HG03175 (cell line): ENCODE measurements around the gene MAML1.

Experiments
- ATAC-seq: cut with Tn5 transposase; IDR thresholded peaks from one replicate; pipeline ENCODE4 v1.9.1; 2021; ENCODE audit warnings: mild to moderate bottlenecking, moderate library complexity; ENCODE audit not compliant: unreplicated experiment

The MAML1 gene

DNA sequence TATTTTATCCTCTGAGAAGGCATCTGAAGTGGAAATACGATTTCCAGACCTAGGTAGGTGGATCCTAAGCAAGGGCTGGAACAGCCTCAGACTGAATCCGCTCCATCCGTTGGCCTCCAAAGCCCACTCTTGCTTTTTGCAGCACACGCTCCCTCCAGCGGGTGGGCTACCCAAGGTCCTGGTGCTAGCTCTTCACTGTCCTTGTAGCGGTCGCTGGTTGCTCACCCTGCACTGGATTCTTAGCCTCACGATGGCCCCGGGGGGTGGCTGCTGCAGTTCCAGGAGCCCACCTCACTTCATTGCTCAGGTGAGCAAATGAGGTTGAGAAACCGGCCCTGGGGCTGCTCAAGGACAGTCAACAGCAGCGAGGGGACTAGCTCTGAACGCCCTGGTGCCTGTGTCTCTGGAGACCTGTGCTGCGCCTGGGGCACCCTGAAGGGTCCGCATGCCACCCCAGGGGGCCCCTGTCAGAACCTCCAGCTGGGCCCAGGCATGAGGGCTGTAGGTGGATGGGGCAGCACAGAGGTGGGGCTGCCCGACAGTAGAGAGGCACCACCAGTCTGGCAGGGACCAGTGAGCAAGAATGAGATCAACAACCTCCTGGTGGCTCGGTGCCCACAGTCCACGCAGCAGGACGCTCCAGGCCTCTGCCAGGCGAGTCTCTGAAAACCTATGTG lies 69.7 kb downstream of the MAML1 start:
- ATAC-seq, result no peak

DNA sequence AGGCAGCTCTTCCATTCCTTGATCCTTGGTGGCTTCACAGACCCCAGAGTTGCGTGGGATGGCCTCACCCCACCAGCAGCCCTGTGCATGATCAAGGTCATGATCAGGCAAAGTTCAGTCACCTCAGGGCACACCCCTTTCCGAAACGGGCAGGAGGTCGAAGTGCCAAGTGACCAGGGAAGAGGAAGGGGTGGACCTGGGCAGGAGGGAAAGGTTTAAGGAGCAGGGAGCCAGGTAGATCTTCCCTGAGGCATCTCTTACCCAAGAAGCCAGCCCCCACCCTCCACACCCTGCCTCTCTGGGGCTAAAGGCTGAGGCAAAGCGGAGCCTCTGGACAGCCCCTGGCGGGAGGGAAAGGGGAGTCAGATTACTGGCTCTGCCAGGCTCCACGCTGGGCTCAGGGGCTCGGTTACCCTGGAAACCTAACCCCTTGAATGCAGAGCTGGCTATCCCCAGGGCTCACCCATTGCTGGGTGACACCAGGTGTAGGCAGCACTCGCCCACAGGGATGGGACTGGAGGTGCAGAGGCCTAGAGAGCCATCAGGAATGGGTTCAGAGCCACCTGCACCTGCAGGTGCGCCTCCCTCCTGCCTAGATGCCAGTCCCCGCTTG lies 70.4 kb downstream of the MAML1 start:
- no peak for ATAC-seq

DNA sequence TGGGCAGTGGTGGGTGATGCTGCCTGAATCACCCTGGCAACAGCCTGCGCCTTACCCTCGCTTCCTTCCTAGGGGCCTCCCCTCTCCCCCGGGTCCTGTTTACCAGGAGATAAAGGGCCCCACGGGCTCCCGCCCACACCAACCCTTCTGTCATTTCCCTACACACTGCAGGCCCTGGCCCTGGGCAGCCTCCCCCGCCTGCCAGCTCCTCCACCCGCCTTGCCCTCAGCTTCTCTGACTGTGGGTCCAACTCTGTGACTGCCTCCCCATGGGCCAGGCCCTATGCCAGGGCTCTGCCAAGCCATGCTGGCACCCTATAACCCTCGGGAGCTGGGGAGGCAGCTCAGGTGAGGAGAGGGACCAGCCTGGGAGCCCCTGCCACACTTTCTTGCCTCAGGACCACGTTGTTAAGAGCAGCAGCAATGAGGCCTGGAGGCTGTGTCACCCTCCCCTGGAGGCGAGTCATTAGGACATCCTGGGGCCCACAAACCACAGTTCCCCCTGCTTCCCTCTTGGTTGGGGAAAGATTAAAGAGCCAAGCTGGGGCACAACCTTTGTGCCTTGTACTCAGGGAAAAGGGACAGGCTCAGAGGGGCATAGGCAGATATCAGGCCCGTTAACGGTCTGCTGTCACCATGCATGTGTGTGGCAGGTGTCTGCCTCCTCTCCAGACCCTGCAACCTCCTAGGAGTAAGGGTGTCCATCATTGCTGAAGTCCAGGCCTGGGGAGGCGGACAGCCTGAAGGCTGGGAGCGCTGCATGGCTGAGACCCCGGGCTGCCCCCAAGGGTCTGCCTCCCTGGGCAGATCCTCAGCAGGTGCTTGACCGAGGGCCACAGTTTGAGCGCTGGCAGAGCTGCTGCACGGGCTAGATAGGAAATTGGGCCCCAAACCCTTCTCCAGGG lies 71.3 kb downstream of the MAML1 start:
- ATAC-seq, result no peak

DNA sequence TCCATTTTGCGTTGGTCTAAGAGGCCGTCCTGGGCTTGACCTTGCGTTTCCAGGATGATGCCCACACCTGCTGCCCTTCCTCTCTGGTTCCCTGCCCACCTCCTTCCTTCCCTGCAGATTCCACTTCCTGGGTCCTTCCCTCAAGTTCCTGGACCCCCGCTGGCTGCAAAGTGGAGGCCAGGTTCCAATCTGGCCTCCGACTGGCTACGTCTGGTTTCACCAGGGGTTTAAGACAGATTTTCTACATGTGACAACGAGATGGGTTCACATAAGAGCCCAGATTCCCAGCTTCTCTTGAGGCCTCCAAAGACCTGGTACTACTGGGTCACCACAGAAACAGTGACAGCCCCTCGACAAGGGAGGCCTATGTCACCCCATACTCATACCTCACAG lies 71.9 kb downstream of the MAML1 start:
- ATAC-seq, result no peak

DNA sequence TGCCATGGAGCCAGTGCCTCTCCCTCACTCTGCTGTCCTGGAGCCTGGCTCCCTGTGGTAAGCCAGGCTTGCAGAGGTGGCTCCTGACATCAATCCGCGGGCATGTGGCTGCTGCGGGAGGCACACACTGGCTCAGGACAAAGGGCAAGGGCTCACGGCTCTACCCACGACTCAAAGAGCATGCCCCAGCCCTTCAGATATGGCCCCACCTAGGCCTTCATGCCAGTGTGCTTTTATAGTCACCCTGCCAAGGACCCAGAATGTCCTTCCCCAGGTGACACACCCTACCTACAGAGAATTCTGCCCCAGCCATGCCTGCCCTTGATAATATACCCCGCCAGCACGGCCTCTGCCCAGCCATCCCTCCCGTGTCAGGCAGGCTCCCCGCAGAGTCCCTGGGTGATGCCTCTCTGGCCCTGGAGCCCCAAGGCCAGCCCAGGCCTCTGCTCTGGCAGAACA lies 72.5 kb downstream of the MAML1 start:
- ATAC-seq, result no peak

DNA sequence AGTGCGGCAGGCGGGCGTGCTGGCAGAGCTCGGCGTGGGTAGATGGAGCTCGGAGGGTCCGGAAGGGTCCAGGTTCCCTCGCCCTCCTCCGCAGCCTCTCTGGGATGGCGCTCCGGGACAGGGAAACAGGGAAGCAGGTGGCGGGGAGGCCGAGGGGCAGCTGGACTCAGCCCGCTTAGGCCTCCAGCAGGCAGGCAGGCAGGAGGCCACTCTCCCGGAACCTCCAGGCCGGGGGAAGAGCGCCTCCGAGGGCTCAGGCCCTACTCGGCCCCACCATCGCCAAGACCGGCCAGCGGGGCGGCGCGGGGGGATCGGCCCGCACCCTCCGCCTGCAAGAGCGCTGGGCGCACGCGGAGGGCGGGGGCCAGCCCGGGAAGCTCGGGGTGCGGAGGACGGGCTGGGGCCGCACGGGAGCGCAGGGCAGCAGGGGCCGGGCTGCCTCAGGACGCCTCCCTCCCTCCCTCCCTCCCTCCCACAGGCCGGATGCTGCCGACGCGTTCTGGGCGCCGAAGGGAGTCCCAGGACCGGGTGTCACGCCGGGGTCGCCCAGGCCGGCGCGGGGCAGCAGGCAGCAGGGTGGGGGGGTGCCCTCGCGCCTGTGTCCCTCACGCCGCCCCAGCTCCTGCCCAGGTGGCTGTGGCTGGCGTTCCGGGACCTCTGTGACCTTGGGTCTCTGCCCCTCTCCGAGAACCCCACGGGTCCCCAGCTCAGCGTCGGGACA lies 73.1 kb downstream of the MAML1 start:
- ATAC-seq, result peak; percentile 31

DNA sequence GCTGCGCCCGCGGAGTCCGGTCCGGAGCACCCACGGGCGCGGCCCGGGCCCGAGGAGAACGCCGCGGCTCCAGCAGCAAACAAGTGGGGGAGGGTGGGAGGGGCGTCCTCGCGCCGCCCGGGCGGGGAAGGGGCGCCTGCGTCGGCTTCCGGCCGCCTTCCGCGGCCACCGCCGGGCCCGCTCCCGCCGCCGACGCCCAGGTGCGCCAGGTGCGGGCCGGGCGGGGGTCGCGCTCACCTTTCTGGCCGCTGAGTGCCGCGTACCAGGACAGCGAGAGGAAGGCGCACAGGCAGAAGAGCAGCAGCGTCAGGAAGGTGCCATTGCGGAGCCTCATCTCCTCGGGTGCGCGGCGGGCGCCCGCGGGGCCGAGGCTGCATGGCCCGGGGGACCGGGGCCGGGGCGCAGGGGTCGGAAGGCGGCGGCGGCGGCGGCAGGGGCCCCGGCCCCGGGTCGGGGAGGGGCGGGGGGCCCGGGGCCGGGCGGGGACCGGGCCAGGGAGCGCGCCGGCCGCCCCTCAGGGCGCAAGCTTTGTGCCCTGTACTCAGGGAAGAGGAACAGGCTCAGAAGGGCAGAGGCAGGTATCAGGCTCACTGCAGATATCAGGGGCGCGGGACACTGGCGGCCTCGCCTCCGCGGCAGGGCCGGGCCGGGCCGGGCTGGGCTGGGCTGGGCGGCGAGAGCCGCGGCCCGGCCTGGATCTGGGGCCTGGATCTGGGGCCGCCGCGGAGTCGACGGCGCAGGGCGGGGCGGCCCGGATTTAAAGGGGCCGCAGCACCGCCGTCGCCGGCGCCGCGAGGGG lies 73.8 kb downstream of the MAML1 start, which contains the start of gene MGAT4B:
Gene MGAT4B (minus strand): TSS at position 617 of the 799 bp plus-strand sequence. CDS start 283 bp downstream, at position 334.
- peak; percentile 72 for ATAC-seq

DNA sequence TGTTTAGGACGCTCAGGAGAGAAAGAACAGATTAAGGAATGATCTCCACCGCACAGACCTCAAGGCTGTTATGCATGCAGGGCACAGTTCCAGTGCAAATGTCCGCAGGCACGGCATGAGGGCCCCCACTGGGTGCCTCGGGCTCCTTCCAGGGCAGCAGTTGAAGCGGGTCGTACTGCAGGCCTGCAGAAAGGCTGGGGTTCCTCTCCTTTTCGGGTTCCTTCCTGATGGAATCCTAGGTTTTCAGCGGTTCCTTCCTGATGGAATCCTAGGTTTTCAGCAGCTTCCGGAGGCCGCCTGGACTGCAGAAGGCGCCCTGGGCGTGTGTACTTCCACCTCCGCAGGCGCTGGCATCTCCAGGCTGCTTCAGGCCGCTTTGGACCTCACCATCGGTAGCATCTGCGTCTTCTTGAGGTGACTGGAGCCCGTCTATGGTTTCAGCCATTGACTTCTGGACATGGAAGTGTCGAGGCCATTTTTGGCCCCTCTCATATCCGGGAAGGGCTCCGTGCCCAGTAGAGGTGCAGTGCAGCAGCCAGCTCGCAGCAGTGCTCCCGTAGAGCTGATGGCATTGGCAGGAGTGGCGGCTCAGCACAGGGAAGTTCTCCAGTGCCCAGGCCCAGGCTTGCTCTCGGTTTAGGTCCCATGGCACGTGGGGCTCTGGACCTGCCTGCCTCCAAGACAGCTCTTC lies 79.7 kb downstream of the MAML1 start:
- ATAC-seq, result no peak

DNA sequence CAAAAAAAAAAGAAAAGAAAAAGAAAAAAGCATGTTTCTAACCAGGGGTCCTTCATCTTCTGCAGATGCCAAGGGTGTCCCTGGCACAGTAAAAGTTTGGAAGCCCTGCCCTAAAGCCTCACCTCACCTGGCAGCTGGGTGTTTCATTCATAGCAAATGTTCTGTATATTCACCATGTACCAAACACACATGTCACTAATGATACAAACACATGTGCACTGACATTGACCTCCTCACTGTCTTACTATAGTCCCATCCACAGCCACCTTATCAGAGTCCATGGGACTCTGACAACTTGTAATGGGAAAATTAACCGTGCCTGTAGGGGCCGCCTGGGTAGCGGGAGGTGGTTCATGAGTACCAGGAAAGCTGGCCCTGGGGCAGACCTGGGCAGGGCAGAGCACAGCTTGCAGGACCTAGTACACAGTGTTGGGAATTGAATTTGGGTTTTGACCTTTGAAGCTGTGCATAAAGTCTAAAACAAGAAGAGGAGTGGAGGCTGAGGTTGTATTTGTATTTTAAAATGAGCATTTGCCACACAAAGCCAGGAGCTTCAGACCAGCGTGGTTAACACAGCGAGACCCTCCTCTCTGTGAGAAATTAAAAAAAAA lies 80.5 kb downstream of the MAML1 start:
- ATAC-seq, result no peak

DNA sequence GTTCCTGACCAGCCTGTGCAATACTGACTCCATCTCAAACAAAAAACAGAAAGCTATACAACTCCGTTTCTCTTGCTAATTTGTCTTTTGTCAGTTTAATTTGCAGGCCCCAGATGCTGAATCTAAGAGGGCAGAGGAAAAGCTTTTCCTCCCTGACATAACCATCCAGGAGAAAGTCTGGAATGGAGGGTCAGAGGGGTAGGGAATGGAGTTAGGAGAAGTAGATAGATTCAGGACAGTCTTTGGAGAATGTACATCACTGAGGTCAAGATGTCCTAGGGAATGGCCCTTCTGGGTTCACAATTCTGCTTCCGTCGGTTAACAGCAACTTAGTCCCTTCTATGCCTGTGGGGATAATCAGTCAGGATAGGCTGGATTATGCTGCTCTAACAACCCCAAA lies 81.5 kb downstream of the MAML1 start:
- ATAC-seq, result no peak

DNA sequence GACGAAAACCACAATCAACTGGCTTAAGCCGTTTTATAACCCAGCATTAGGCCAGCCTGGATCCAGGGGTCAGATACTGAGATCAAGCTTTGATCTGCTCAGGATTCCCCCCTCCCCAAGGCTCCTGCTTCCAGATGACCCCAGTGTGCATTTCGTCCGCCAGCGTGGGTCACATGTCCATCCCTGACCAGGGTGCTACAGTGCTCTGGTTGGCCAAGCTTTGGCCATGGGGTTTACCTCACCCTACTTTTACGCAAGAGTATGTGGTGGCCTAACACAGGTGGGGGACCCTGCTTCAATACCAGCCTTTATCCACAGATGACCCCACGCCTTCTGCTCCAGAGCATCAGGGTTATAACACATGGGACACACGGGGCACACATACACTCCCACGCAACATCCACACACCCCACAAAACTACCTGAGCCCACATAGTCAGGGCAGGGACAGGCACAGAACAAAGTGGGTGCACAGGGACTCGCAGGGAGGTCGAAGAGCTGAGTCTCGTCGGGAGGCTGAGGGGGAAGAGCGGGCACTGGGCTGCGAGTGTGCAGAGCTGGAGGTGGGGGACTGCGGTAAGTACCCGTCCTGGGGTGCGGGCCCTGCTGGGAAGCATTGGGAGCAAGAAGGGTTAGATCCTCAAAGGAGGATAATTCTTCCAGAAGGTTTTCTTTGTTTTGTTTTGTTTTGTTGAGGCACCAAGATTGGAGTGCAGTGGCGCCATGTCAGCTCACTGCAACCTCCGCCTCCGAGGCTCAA lies 83.0 kb downstream of the MAML1 start:
- no peak for ATAC-seq

DNA sequence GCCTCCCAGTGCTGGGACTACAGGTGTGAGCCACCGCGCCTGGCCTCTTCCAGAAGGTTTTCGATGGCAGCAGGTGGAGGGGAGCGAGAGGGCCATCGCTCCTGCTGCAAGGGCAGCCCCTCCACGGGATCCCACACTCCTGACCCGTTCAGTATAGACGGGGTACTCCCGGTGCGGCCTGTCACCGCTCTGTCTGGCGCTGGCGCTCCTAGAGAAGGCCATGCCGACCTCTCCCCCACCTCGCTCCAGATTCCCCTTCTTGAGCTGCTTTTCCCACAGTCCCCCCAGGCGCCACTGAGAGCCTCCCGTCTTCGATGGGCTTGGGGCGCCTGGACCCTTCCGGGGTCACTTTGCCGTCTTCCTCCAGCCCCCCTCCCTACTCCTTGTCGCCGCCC lies 83.8 kb downstream of the MAML1 start:
- ATAC-seq, result no peak

DNA sequence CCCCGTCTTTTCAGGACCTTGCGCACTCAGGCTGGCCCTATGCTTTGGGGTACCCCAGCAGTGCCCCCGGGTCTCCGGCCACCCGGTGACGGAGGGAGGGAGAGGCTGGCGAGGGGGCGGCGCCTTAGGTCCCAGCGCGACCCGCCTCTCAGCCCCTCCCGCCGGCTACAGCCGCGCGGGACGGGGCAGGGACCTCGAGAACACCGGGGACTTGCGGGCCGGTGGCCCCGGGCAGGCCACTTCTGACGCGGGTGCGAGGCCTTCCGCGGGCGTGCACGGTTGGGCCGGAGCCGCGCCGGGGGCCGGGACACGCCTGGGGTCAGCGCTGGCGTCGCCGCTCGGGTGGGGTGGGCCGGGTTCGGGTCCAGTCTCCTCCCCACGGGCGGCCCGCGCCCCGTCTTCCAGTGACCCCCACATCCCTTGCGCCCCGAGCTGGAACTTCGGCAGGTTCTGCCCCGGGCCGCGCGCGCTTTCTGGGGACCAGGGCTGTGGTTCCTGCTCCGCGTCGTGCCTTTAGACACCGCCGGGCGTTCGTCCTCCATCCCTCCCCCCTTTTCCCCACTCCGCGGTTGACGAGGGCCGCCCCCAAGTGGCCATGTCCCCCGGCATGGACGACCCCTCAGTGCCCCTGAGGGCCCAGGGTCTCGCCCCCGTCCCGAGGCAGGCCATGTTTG lies 84.3 kb downstream of the MAML1 start:
- ATAC-seq, result no peak

DNA sequence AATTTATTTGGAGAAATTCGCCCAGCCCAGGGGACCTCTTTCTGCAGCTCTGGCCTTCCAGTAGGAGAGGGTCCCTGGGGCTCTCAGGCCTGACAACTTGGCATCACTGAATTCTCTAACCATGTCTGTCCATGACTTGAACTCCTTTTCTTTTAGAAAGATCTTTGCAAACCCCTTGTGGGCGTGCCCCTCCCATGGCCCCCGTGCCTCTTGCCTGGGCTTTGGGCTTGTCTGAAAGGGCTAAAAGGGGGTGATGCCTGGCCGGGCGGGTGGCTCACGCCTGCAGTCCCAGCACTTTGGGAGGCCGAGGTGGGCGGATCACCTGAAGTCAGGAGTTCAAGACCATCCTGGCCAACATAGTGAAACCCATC lies 84.8 kb downstream of the MAML1 start:
- no peak for ATAC-seq

DNA sequence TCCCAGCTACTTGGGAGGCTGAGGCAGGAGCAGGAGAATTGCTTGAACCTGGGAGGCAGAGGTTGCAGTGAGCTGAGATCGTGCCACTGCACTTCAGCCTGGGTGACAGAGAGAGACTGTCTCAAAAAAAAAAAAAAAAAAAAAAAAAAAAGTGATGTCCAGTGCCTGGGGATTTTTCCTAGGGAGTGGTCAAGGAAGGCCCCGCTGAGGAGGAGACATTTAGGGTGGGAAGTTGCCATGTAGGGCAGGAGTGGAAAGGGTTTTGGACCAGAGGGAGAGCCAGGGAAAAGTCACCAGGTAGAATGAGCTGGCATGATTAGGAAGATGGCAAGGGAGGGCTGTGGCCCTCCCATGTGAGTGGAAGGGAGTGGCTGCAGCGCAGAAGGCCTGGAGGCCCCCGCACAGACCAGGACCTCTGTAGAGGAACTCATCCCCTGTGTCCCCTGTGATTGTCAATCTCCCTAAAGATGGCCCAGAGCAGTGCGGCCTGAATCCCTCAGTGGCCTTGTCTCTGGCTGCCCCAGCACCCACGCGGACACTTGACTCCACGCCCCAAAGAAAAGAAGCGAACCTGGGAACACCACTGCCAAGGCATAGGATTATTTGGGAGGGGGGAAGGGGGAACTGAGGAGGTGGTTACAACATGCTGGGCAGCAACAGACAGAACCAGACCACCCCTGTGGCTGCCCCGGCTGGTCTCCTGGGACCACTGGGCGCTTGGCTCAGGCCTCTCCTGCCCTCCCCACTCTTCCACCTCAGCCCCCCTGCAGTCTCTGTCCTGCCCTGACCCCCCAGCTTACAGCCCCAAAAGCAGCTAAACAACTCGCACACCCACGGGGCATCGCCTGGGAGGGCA lies 85.5 kb downstream of the MAML1 start:
- no peak for ATAC-seq

DNA sequence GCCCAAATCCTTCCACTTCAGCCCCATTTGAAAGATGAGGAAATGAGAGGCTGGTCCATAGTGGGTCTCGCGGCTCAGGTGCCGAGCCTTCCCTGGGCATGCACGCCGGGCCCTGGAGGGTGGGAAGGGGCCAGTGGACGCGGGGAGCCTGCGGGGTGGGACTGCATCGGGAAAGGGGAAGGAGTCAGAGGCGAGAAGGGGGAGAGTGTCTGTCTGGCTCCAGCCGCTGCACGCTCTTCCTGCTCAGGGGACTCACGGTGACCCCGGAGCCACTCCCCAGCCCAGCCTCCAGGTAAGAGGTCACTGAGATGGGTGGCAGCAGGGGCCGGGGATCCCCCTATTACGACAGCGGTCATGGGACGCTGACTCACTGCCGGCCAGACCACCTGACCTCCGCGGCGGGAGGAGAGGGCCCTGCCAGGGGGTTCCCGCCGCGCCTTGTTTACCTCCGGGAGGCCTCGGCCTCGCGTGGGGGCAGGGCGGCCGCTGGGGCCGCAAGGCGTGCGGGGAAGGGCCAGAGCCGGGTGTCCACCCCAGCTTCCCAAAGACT lies 86.2 kb downstream of the MAML1 start:
- peak; percentile 61 for ATAC-seq
